A673 (cell line): ENCODE measurements around the gene HAP1.

Source experiments
- EZH2 ChIP-seq: fragments of 200-600 bp; sonication (generic); IDR thresholded peaks from 2 replicates; pipeline ENCODE4 v1.6.1; 2017; ENCODE audit warnings: borderline replicate concordance, low read depth, mild to moderate bottlenecking, mixed read lengths, antibody characterized with exemption, low read length; ENCODE audit not compliant: poor library complexity, severe bottlenecking
- TF ChIP-seq, protein P1 (sequence below): fragments of 300-800, 200-600 bp; sonication (generic); conservative IDR thresholded peaks from 2 replicates; pipeline ENCODE4 v1.5.1; 2017; ENCODE audit warnings: low read depth, mild to moderate bottlenecking, antibody characterized with exemption, low read length, moderate library complexity, mixed read lengths

DNA sequence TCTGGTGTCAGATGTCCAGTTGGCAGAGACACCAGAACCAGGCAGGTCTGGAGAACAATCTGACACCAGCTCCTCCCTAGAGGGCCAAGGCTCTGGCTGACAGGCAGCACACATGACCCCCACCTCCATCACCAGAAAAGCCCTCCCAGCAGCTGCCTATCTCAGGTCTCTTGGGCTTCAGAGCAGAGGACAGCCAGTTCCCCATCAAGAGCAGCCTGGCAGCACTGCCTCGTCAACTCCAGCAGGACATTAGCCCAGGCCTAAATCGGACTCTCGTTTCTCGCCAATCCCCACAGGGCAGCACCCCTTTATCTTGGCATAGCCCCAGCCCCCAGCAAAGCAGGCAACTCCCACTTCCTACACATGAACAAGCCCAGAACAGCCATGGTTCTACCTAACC lies 47.7 kb upstream of the HAP1 start:
- TF ChIP-seq, protein P1, sequence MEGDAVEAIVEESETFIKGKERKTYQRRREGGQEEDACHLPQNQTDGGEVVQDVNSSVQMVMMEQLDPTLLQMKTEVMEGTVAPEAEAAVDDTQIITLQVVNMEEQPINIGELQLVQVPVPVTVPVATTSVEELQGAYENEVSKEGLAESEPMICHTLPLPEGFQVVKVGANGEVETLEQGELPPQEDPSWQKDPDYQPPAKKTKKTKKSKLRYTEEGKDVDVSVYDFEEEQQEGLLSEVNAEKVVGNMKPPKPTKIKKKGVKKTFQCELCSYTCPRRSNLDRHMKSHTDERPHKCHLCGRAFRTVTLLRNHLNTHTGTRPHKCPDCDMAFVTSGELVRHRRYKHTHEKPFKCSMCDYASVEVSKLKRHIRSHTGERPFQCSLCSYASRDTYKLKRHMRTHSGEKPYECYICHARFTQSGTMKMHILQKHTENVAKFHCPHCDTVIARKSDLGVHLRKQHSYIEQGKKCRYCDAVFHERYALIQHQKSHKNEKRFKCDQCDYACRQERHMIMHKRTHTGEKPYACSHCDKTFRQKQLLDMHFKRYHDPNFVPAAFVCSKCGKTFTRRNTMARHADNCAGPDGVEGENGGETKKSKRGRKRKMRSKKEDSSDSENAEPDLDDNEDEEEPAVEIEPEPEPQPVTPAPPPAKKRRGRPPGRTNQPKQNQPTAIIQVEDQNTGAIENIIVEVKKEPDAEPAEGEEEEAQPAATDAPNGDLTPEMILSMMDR: no peak
- TF ChIP-seq EZH2: no peak
